Activated CD4-positive, alpha-beta T cell treated with anti-CD3 and anti-CD28 coated beads for 48 hours (primary cell): ENCODE data around the gene SLC6A6.

Experiments
- DNase-seq: peaks from one replicate; pipeline ENCODE4 v3.0.0-alpha.2; 2020

SLC6A6 gene

DNA sequence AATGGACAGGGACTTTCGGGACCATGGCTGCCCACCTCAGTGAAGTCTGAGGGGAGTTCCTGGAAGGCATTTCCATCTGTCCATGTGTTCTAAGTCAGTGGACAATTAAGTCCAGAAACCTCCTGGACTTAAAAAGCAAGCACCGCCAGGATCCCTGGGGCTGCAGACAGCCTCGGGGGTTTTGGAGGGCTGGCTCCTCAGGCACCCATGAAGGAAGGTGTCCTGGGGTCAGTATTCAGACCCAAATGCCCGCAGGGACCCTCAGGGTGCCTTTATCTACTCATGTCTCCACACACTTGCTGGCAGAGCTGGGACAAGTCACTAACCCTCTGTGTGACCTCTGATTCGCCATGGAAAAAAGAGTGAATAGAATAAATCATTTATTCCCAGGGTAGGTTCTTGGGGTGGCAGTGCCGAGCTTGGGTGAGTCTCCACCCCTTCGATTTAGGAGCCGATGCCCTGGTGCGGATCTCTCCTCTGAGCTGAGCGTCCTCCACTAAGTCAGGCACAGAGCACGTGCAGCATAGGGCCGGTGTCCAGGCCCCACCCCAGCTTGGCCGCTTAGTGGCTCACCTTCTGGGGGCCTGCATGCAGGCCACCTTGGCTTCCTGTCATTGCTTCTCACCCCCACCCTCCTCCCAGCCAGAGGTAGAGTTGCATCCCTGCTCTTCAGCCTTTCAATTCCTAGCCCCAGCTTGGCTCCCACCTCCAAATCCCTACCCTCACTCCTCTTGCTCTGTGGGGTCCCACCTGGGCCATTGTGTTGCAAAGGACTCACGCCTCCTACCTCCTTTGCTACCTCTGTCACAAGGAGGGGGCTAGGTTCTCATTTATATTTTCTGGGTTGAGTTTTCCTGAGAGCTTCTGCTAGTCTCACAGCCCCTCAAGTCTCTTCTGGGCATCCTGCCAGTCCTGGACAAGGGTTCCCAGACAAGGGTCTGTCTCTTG lies 19.9 kb downstream of the SLC6A6 start:
- no peak for DNase-seq

- no peak for DNase-seq
Measured at GRCh38 chr3:14423197-14423743, 20.9 kb downstream of the SLC6A6 start.

DNA sequence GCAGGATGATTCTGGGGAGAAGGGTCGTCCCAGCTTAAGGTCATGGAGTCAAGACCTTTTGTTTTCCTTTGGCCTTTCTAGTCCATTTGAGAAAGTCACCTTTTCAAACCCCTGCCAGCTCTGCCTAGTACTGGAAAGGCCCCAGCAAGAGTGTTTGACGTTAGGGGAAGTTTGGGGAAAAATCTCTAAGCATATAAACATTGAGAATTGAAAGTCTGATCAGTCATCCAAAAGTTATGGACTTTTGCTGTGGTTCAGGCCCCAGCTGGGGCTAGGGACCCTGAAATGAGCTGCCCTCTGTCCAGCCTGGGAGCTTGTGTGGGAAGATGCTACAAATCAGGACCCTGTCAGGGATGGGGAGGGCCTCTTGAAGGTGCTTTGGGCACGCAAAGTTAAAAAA lies 21.6 kb downstream of the SLC6A6 start:
- DNase-seq = no peak

GRCh38 chr3:14424711-14425580 lies 22.5 kb downstream of the SLC6A6 start:
- DNase-seq = no peak

GRCh38 chr3:14425581-14426304 lies 23.3 kb downstream of the SLC6A6 start:
- peak; percentile 57 for DNase-seq

GRCh38 chr3:14426305-14426620 lies 23.9 kb downstream of the SLC6A6 start:
- DNase-seq = no peak

- peak; percentile 63 for DNase-seq
Measured at GRCh38 chr3:14428087-14429033, 26.0 kb downstream of the SLC6A6 start.

- DNase-seq = no peak
Measured at GRCh38 chr3:14429237-14429636, 26.8 kb downstream of the SLC6A6 start.

DNA sequence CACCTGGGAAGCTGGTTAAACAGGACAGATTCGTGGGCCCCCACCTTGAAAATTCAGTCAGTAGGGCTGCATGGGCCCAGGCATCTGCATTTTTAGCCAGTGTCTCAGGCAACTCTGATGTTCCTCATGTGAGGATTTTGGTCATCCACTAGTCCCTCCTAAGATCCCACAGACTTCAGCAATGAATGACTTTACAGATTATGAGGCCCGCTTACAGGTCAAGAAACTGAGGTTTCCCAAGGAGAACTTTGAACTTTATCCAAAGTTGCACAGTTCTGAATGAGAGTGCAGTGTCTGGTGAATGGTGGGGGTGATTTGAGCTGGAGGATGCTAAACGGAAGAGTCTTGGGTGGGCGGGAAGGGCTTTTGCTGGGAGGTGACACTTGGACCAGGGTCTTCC lies 27.2 kb downstream of the SLC6A6 start:
- no peak for DNase-seq

DNA sequence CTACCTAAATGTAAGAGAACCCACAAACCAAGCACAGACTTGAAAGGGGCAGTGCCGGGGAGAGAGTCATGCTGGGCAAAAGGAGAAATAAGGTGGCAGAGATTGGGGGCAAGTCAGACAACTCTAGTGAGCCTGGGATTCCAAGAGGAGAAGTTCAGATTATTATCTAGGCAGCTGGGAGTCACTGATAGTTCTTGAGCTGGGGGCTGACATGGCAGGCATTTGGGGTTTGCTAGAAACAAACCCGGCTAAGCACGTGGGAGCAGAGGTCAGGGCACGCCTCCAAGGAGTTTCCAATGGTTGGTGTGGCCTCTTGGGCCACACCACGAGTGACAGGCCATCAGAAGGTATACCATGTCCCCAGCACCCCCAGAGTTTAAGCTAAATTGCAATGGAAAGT lies 27.6 kb downstream of the SLC6A6 start:
- DNase-seq = no peak

- DNase-seq = no peak
Measured at GRCh38 chr3:14430706-14431451, 28.5 kb downstream of the SLC6A6 start.

GRCh38 chr3:14431452-14431916 lies 29.1 kb downstream of the SLC6A6 start:
- DNase-seq = peak; percentile 37

DNA sequence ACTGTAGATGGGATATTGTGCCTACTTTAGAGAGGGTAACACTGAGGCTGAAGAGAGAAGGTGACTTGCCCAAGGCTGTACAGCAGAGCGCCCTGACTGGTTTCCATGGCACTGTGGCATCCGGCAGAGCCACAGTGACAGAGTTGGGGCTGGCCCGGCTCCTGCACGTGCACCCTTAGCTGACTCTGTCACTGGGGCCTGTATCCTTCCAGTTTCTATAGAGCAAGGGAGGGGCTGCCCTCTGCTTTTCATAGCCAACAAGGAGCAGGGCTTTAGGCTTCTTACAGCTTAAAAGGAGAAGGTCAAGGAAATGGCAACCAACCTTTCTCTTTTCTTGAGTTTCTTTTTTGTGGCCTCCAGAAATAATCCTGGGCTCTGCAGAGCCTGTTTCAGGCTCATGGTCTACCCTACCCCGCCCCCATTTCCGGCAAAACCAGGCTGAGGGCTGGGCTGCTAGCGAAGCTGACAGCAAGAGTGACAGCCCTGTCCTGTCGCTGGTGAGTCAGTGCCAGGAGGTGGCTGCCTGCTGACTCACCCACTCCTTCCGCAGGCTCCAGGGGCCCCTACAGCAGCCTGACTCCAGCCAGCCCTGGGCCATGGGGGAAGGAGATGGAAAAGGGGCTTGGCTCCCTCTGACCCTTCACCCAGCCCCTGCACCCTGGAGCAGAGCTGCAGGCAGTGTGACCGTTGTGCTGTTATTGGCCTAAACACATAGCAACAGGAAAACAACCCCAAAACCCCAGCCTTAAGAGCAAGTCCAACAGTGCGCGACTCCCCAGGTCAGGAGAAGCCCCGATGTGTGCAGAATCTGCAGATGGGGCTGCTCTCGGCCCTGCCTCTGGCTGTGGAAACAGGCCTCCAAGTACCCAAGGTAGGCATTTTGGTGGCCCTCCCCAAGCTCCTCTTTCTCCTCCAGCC lies 29.8 kb downstream of the SLC6A6 start:
- DNase-seq = peak; percentile 96

DNA sequence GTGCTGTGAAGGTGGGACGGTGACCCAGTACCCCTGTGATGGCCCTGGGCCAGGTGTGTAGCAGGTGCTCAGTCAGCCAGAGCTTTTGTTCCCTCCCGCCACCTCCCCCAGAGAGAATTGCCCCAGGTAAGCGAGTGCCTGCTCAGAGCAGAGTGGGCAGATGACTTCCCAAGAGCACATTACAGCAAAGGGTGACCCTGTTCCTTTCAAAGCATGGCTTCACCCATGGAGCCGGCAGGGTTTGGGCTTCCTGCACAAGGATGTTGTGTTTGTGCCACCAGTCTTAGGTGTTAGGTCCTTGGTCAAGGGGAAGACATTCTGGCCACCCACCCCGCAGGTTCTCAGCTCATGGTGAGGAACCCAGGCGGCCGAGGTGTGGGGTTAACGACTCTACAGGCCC lies 30.7 kb downstream of the SLC6A6 start:
- DNase-seq = no peak

- no peak for DNase-seq
Measured at GRCh38 chr3:14434126-14434497, 31.7 kb downstream of the SLC6A6 start.

- no peak for DNase-seq
Measured at GRCh38 chr3:14434498-14435151, 32.2 kb downstream of the SLC6A6 start.

- DNase-seq = no peak
Measured at GRCh38 chr3:14435175-14436014, 33.0 kb downstream of the SLC6A6 start.

- DNase-seq = no peak
Measured at GRCh38 chr3:14436954-14437281, 34.5 kb downstream of the SLC6A6 start.
